ENCODE measurements around the gene MGME1. TPM values are rescaled to one million over a fixed set of nuclear protein-coding genes. Genes with fewer than 3 reads are reported as not detected.

The MGME1 gene
- total RNA-seq (2022; extraction: Qiagen RNA extraction) = 40.1 to 43.4 TPM (median 41.5 TPM) in 5 replicates

GRCh38 chr20:17968366-17969277 lies at the start of gene MGME1, which contains the start of gene SNX5:
Gene MGME1 (plus strand): TSS chr20:17969018. CDS start chr20:17969860, 842 bp downstream.
Gene SNX5 (minus strand): TSS chr20:17968794. CDS start chr20:17968425, 369 bp downstream.

Other genes starting within 250 kb of the MGME1 start
- gene SNX5, start 224 bp upstream of the MGME1 start, total RNA-seq (2022; extraction: Qiagen RNA extraction) = 223 to 239 TPM (median 236 TPM) in 5 replicates
- gene OVOL2, start 88.9 kb downstream of the MGME1 start, total RNA-seq (2022; extraction: Qiagen RNA extraction) = 0.20 to 0.33 TPM (median 0.28 TPM) in 5 replicates
- 9.2 to 12.2 TPM (median 10.4 TPM) in 5 replicates for gene KAT14, start 168.8 kb downstream of the MGME1 start, total RNA-seq (2022; extraction: Qiagen RNA extraction)
- gene PET117, start 168.8 kb downstream of the MGME1 start, total RNA-seq (2022; extraction: Qiagen RNA extraction) = 21.7 to 27.9 TPM (median 23.6 TPM) in 5 replicates